ENCODE results near the gene PRDM5.

The PRDM5 gene

DNA sequence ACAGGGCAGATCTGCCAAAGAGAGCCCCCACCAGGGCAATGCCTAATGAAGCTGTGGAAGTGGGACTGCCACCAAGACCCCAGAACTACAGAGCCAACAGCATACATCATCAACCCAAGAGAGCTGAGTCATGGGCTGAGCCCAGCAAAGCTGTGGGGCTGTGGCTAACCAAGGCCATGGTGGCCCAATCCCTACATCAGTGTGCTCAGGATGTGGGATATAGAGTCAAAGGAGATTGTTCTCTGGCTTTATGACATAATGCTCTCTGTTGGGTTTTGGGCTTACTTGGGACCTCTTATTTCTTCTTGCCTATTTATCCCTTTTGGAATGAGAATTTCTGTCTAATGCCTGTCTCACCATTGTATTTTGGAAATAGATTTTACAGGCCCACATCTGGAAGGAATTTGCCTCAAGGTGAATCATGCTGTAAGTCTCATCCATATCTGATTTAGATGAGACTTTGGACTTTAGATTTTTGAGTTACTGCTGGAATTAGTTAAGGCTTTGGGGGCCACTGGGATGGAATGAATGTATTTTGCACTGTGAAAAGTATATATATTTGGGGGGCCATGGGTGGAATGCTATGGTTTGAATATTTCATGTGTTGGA, 5.4 kb upstream of the PRDM5 start:
- Histone ChIP-seq H3K9me3 (replicated peaks; ENCODE audit: low read length) (no peaks in the 10 kb centered on the region), H3K36me3 (ENCODE audit: insufficient read depth, low read length) (no peaks in the 10 kb centered on the region), H3K4me1 (ENCODE audit: control insufficient read depth, insufficient read depth, low read length) (peaks cover 5% of the 10 kb centered on the region), H3K4me3 (ENCODE audit: low read length) (no peak overlapping the region), H3K27me3 (ENCODE audit: control insufficient read depth, insufficient read depth, low read length) (no peaks in the 10 kb centered on the region), H3K4me2 (ENCODE audit: low read length) (no peak overlapping the region), H3K9ac (ENCODE audit: low read depth, low read length) (no peak overlapping the region)

- Histone ChIP-seq H3K9me3 (replicated peaks; ENCODE audit: low read length) (no peaks in the 10 kb centered on the region), H3K27me3 (ENCODE audit: control insufficient read depth, insufficient read depth, low read length) (no peaks in the 10 kb centered on the region), H3K4me1 (ENCODE audit: control insufficient read depth, insufficient read depth, low read length) (peaks cover 7% of the 10 kb centered on the region), H3K36me3 (ENCODE audit: insufficient read depth, low read length) (no peaks in the 10 kb centered on the region), H3K9ac (ENCODE audit: low read depth, low read length) (no peak overlapping the region), H3K4me2 (ENCODE audit: low read length) (no peak overlapping the region), H3K4me3 (ENCODE audit: low read length) (no peak overlapping the region)
These were observed 4.0 kb upstream of the PRDM5 start for GRCh38 chr4:120926358-120927025.

- Histone ChIP-seq H3K36me3 (ENCODE audit: insufficient read depth, low read length) (no peaks in the 10 kb centered on the region), H3K4me2 (ENCODE audit: low read length) (no peak overlapping the region), H3K4me3 (ENCODE audit: low read length) (no peak overlapping the region), H3K9ac (ENCODE audit: low read depth, low read length) (no peak overlapping the region), H3K4me1 (ENCODE audit: control insufficient read depth, insufficient read depth, low read length) (peaks cover 12% of the 10 kb centered on the region), H3K27me3 (ENCODE audit: control insufficient read depth, insufficient read depth, low read length) (no peaks in the 10 kb centered on the region), H3K9me3 (replicated peaks; ENCODE audit: low read length) (no peaks in the 10 kb centered on the region)
These were observed 2.4 kb upstream of the PRDM5 start for GRCh38 chr4:120924931-120925330.

- peak overlapping the region; percentile 95 for H3K4me3 ChIP-seq (ENCODE audit: low read length)
- H3K9me3 ChIP-seq (replicated peaks; ENCODE audit: low read length), result no peaks in the 10 kb centered on the region
- peaks cover 12% of the 10 kb centered on the region for H3K4me1 ChIP-seq (ENCODE audit: control insufficient read depth, insufficient read depth, low read length)
- H3K9ac ChIP-seq (ENCODE audit: low read depth, low read length), result peak overlapping the region; percentile 87
- no peaks in the 10 kb centered on the region for H3K27me3 ChIP-seq (ENCODE audit: control insufficient read depth, insufficient read depth, low read length)
- no peaks in the 10 kb centered on the region for H3K36me3 ChIP-seq (ENCODE audit: insufficient read depth, low read length)
- H3K4me2 ChIP-seq (ENCODE audit: low read length), result peak overlapping the region; percentile 84
These were observed 639 bp upstream of the PRDM5 start for GRCh38 chr4:120923207-120923522.

- Histone ChIP-seq H3K4me1 (ENCODE audit: control insufficient read depth, insufficient read depth, low read length) (peaks cover 12% of the 10 kb centered on the region), H3K4me2 (ENCODE audit: low read length) (peak overlapping the region; percentile 84), H3K27me3 (ENCODE audit: control insufficient read depth, insufficient read depth, low read length) (no peaks in the 10 kb centered on the region), H3K36me3 (ENCODE audit: insufficient read depth, low read length) (no peaks in the 10 kb centered on the region), H3K9me3 (replicated peaks; ENCODE audit: low read length) (no peaks in the 10 kb centered on the region), H3K4me3 (ENCODE audit: low read length) (peak overlapping the region; percentile 95), H3K9ac (ENCODE audit: low read depth, low read length) (peak overlapping the region; percentile 87)
These were observed 808 bp downstream of the PRDM5 start for GRCh38 chr4:120921456-120922380.

- Histone ChIP-seq H3K27me3 (ENCODE audit: control insufficient read depth, insufficient read depth, low read length) (no peaks in the 10 kb centered on the region), H3K4me1 (ENCODE audit: control insufficient read depth, insufficient read depth, low read length) (peaks cover 12% of the 10 kb centered on the region), H3K9ac (ENCODE audit: low read depth, low read length) (peak overlapping the region; percentile 87), H3K4me2 (ENCODE audit: low read length) (peak overlapping the region; percentile 84), H3K9me3 (replicated peaks; ENCODE audit: low read length) (no peaks in the 10 kb centered on the region), H3K4me3 (ENCODE audit: low read length) (no peak overlapping the region), H3K36me3 (ENCODE audit: insufficient read depth, low read length) (no peaks in the 10 kb centered on the region)
These were observed 1.9 kb downstream of the PRDM5 start for GRCh38 chr4:120920666-120921065.

- Histone ChIP-seq H3K4me1 (ENCODE audit: control insufficient read depth, insufficient read depth, low read length) (peaks cover 12% of the 10 kb centered on the region), H3K9ac (ENCODE audit: low read depth, low read length) (no peak overlapping the region), H3K4me3 (ENCODE audit: low read length) (no peak overlapping the region), H3K9me3 (replicated peaks; ENCODE audit: low read length) (no peaks in the 10 kb centered on the region), H3K4me2 (ENCODE audit: low read length) (no peak overlapping the region), H3K36me3 (ENCODE audit: insufficient read depth, low read length) (no peaks in the 10 kb centered on the region), H3K27me3 (ENCODE audit: control insufficient read depth, insufficient read depth, low read length) (no peaks in the 10 kb centered on the region)
These were observed 3.2 kb downstream of the PRDM5 start for GRCh38 chr4:120919358-120919757.

- Histone ChIP-seq H3K9me3 (replicated peaks; ENCODE audit: low read length) (no peaks in the 10 kb centered on the region), H3K27me3 (ENCODE audit: control insufficient read depth, insufficient read depth, low read length) (no peaks in the 10 kb centered on the region), H3K4me2 (ENCODE audit: low read length) (no peak overlapping the region), H3K4me1 (ENCODE audit: control insufficient read depth, insufficient read depth, low read length) (peaks cover 12% of the 10 kb centered on the region), H3K4me3 (ENCODE audit: low read length) (no peak overlapping the region), H3K9ac (ENCODE audit: low read depth, low read length) (no peak overlapping the region), H3K36me3 (ENCODE audit: insufficient read depth, low read length) (no peaks in the 10 kb centered on the region)
These were observed 3.7 kb downstream of the PRDM5 start for GRCh38 chr4:120918788-120919187.

GRCh38 chr4:120918092-120918491, 4.4 kb downstream of the PRDM5 start:
- Histone ChIP-seq H3K9ac (ENCODE audit: low read depth, low read length) (no peak overlapping the region), H3K4me2 (ENCODE audit: low read length) (no peak overlapping the region), H3K9me3 (replicated peaks; ENCODE audit: low read length) (no peaks in the 10 kb centered on the region), H3K4me3 (ENCODE audit: low read length) (no peak overlapping the region), H3K4me1 (ENCODE audit: control insufficient read depth, insufficient read depth, low read length) (peaks cover 8% of the 10 kb centered on the region), H3K27me3 (ENCODE audit: control insufficient read depth, insufficient read depth, low read length) (no peaks in the 10 kb centered on the region), H3K36me3 (ENCODE audit: insufficient read depth, low read length) (no peaks in the 10 kb centered on the region)

DNA sequence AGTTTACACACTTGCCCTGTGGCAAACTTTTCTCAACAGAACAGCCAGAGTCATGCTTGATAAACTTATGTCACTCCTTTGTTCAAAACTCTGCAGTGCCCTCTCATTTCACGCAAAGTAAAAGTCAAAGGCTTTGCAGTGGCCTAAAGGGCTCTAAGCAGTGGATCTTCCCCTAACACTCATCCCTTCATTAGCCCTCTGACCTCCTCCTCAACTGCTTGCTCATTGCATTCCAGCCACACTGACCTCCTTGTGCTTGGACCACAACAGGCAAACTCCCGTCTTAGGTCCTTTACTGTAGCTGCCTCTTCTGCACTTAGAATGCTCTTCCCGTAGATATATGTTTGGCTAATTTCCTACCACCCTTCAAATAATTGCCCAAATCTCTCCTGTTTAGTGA, 5.6 kb downstream of the PRDM5 start:
- H3K4me3 ChIP-seq (ENCODE audit: low read length), result no peak overlapping the region
- no peaks in the 10 kb centered on the region for H3K27me3 ChIP-seq (ENCODE audit: control insufficient read depth, insufficient read depth, low read length)
- H3K4me2 ChIP-seq (ENCODE audit: low read length), result no peak overlapping the region
- H3K9ac ChIP-seq (ENCODE audit: low read depth, low read length), result no peak overlapping the region
- H3K4me1 ChIP-seq (ENCODE audit: control insufficient read depth, insufficient read depth, low read length), result peaks cover 8% of the 10 kb centered on the region
- no peaks in the 10 kb centered on the region for H3K9me3 ChIP-seq (replicated peaks; ENCODE audit: low read length)
- H3K36me3 ChIP-seq (ENCODE audit: insufficient read depth, low read length), result no peaks in the 10 kb centered on the region

GRCh38 chr4:120915336-120915735, 7.2 kb downstream of the PRDM5 start:
- Histone ChIP-seq H3K9ac (ENCODE audit: low read depth, low read length) (no peak overlapping the region), H3K36me3 (ENCODE audit: insufficient read depth, low read length) (no peaks in the 10 kb centered on the region), H3K9me3 (replicated peaks; ENCODE audit: low read length) (no peaks in the 10 kb centered on the region), H3K4me1 (ENCODE audit: control insufficient read depth, insufficient read depth, low read length) (no peaks in the 10 kb centered on the region), H3K27me3 (ENCODE audit: control insufficient read depth, insufficient read depth, low read length) (no peaks in the 10 kb centered on the region), H3K4me2 (ENCODE audit: low read length) (no peak overlapping the region), H3K4me3 (ENCODE audit: low read length) (no peak overlapping the region)

Measured in skeletal muscle satellite cell (primary cell).